Endothelial cell of umbilical vein (primary cell): Measurements from ENCODE around the gene IL22RA2. TPM values are rescaled to one million over a fixed set of nuclear protein-coding genes. Genes with fewer than 3 reads are reported as not detected.

Experiments used
- BruUV-seq: library from RNA; stranded (reverse); fragments of 400-500 nt; replicated peaks from 2 replicates; lab custom pipeline; 2021; lab: Mats Ljungman, UMichigan
- CTCF ChIA-PET: fragments of 300-600, 350-600 bp; sonication (Branson Sonifier 250); formaldehyde crosslinking; loops from one replicate; lab custom pipeline; 2021; ENCODE audit warnings: antibody characterized with exemption, inconsistent platforms; lab: Charles Lee
- POLR2A ChIA-PET: fragments of 300-600, 350-600 bp; sonication (Branson Sonifier 250); formaldehyde crosslinking; loops from one replicate; lab custom pipeline; 2021; ENCODE audit warnings: antibody characterized with exemption, inconsistent platforms; lab: Charles Lee
- DNase-seq: peaks from one replicate; pipeline ENCODE4 v3.0.0-alpha.2; 2011; ENCODE audit warnings: low read depth, low spot score
- FAIRE-seq: peaks from 2 replicates; lab custom pipeline; 2011; peaks lifted over from hg19 to GRCh38; lab: Jason Lieb, UNC
- H2AFZ ChIP-seq: 2 replicates; pipeline ENCODE4 v1.6.0; 2012; ENCODE audit warnings: low read depth, low read length, control low read depth, inconsistent platforms
- H3K27ac ChIP-seq: 2 replicates; pipeline ENCODE4 v1.5.1; 2011; ENCODE audit warnings: low read depth, mild to moderate bottlenecking, control low read depth, low read length, moderate library complexity; ENCODE audit not compliant: insufficient read depth
- H3K27me3 ChIP-seq, 2 experiments: 2 replicates each; pipeline versions ENCODE4 v1.6.0 to v1.6.1; 2011; ENCODE audit warnings: low read length in 2 of 2, mixed read lengths in 1 of 2; ENCODE audit not compliant: control insufficient read depth in 2 of 2, insufficient read depth in 2 of 2
- H3K36me3 ChIP-seq, 2 experiments: 2 replicates in 1 of 2; 3 replicates in 1 of 2; pipeline ENCODE4 v1.5.1; 2011; ENCODE audit warnings: low read length in 2 of 2, mild to moderate bottlenecking in 1 of 2, moderate library complexity in 1 of 2; ENCODE audit not compliant: control insufficient read depth in 2 of 2, insufficient read depth in 2 of 2; ENCODE audit errors: extremely low read depth in 1 of 2
- H3K4me1 ChIP-seq: 3 replicates; pipeline ENCODE4 v1.5.1; 2011; ENCODE audit warnings: mild to moderate bottlenecking, low read length; ENCODE audit not compliant: control insufficient read depth, insufficient read depth; ENCODE audit errors: extremely low read depth
- H3K4me2 ChIP-seq: 2 replicates; pipeline ENCODE4 v1.6.1; 2011; ENCODE audit warnings: low read length, control low read depth, mixed read lengths; ENCODE audit not compliant: insufficient read depth
- H3K4me3 ChIP-seq, 3 experiments: fragments of 200-600 bp in 1 of 3; sonication (generic), shearing (Covaris generic) in 1 of 3; replicated peaks in 1 of 3; 2 replicates each; pipeline ENCODE4 v1.5.1; 2011 to 2016; ENCODE audit warnings: control low read depth in 3 of 3, low read length in 3 of 3, mild to moderate bottlenecking in 2 of 3, inconsistent platforms in 1 of 3, low read depth in 1 of 3, moderate library complexity in 1 of 3; ENCODE audit not compliant: insufficient read depth in 1 of 3
- H3K79me2 ChIP-seq: 2 replicates; pipeline ENCODE4 v1.6.0; 2012; ENCODE audit warnings: low read length, inconsistent platforms; ENCODE audit not compliant: control insufficient read depth, insufficient read depth
- H3K9ac ChIP-seq: replicated peaks from 2 replicates; pipeline ENCODE3; 2011; ENCODE audit warnings: low read length, control low read depth; ENCODE audit not compliant: insufficient read depth; ENCODE audit errors: extremely low read depth
- H3K9me1 ChIP-seq: replicated peaks from 3 replicates; pipeline ENCODE4 v1.6.0; 2011; ENCODE audit warnings: mild to moderate bottlenecking, low read length; ENCODE audit not compliant: control insufficient read depth, insufficient read depth; ENCODE audit errors: extremely low read depth
- H3K9me3 ChIP-seq: replicated peaks from 2 replicates; pipeline ENCODE4 v1.5.1; 2012; ENCODE audit warnings: low read length, inconsistent platforms; ENCODE audit not compliant: control insufficient read depth, insufficient read depth
- H4K20me1 ChIP-seq: replicated peaks from 2 replicates; pipeline ENCODE3; 2011; ENCODE audit warnings: mild to moderate bottlenecking, low read length; ENCODE audit not compliant: control insufficient read depth, insufficient read depth; ENCODE audit errors: extremely low read depth
- CTCF ChIP-seq, 2 donors: IDR thresholded peaks; 1 replicate in 1 of 2; 2 replicates in 1 of 2; pipeline ENCODE4 v1.5.1; 2011; ENCODE audit warnings: low read length in 2 of 2, mild to moderate bottlenecking in 2 of 2, moderate library complexity in 2 of 2, control low read depth in 1 of 2, inconsistent platforms in 1 of 2, low read depth in 1 of 2; ENCODE audit not compliant: insufficient read depth in 1 of 2; ENCODE audit errors: extremely low read depth in 1 of 2
- EZH2 ChIP-seq: IDR thresholded peaks from 2 replicates; pipeline ENCODE4 v1.6.1; 2012; ENCODE audit warnings: borderline replicate concordance, low read depth, mild to moderate bottlenecking, moderate library complexity, low read length, inconsistent platforms; ENCODE audit not compliant: severe bottlenecking
- FOS ChIP-seq: IDR thresholded peaks from 2 replicates; pipeline ENCODE4 v1.6.1; 2011; ENCODE audit warnings: mild to moderate bottlenecking, low read length, moderate library complexity, borderline replicate concordance; ENCODE audit not compliant: insufficient read depth
- GATA2 ChIP-seq: IDR thresholded peaks from 2 replicates; pipeline ENCODE4 v1.7.0; 2011; ENCODE audit warnings: low read depth, mild to moderate bottlenecking, moderate library complexity, mixed read lengths, low read length; ENCODE audit not compliant: insufficient read length, insufficient read depth
- JUN ChIP-seq: IDR thresholded peaks from 2 replicates; pipeline ENCODE4 v1.6.1; 2011; ENCODE audit warnings: borderline replicate concordance, low read depth; ENCODE audit not compliant: insufficient read length, insufficient read depth
- MAX ChIP-seq: IDR thresholded peaks from 2 replicates; pipeline ENCODE4 v1.6.1; 2011; ENCODE audit not compliant: insufficient read depth, insufficient read length
- MYC ChIP-seq: IDR thresholded peaks from one replicate; pipeline ENCODE4 v1.6.1; 2011; ENCODE audit warnings: mild to moderate bottlenecking, low read depth, low read length
- POLR2A ChIP-seq: IDR thresholded peaks from 2 replicates; pipeline ENCODE4 v1.6.1; 2012; ENCODE audit warnings: low read depth, mild to moderate bottlenecking, control low read depth, low read length
- POLR2AphosphoS5 ChIP-seq: IDR thresholded peaks from 2 replicates; pipeline ENCODE4 v1.6.1; 2012; ENCODE audit warnings: low read depth, mild to moderate bottlenecking, control low read depth, low read length, moderate library complexity; ENCODE audit not compliant: insufficient read depth
- dilution Hi-C: fragments of 300-500 bp; cut with MboI; formaldehyde crosslinking; loops from one replicate; pipeline ENCODE4 v1.15.0; 2019; ENCODE audit warnings: low sequenced_read_pairs; ENCODE audit not compliant: extremely low pct_ligation_motif_present
- intact Hi-C: fragments of 100-400 bp; cut with micrococcal nuclease; formaldehyde crosslinking; loops from one replicate; pipeline ENCODE4 v1.10.0; 2022
- polyA plus RNA-seq, 4 experiments: library from polyadenylated mRNA; depleted of rRNA in 3 of 4; stranded (reverse) in 3 of 4; unstranded in 1 of 4; fragments of >200 nt; gene quantifications; 2 replicates each; pipeline versions ENCODE4 v1.2.1 to v1.2.3, GENCODE V29; 2011 to 2012; ENCODE audit warnings: missing spikeins in 1 of 4
- total RNA-seq: library from RNA; stranded (reverse); gene quantifications from 2 replicates; pipeline ENCODE4 v1.2.3, GENCODE V29; 2021

Gene IL22RA2
- total and polyA plus RNA-seq, 2 donors (not counting 3 experiments of a cell fraction or from before 2014, with no cell fraction given) = not detected

- H3K4me1 ChIP-seq = no peaks in the 10 kb centered on the region
- intact Hi-C loops (no loop called here), dilution Hi-C loops (no loop called here)
- ChIA-PET CTCF (no interaction called here), POLR2A (no interaction called here)
- FAIRE-seq (no peak), DNase-seq (peak; percentile 45)
- H3K9ac ChIP-seq = no peak overlapping the region
- no peak overlapping the region for H2AFZ ChIP-seq
- H3K79me2 ChIP-seq = no peaks in the 10 kb centered on the region
- H4K20me1 ChIP-seq = no peaks in the 10 kb centered on the region
- H3K36me3 ChIP-seq = no peaks in the 10 kb centered on the region
- peaks cover 0 to 3% of the 10 kb centered on the region in 2 experiments for H3K27me3 ChIP-seq
- no peaks in the 10 kb centered on the region for H3K9me1 ChIP-seq
- BruUV-seq = no TSS peak
- H3K27ac ChIP-seq = no peak overlapping the region
- H3K4me2 ChIP-seq = no peak overlapping the region
- H3K4me3 ChIP-seq = no peak overlapping the region
- no peaks in the 10 kb centered on the region for H3K9me3 ChIP-seq
- no peak for TF ChIP-seq JUN
- no peak for TF ChIP-seq MYC
- no peak for TF ChIP-seq POLR2A
- no peak for TF ChIP-seq GATA2
- TF ChIP-seq EZH2 = no peak
- no peak for TF ChIP-seq CTCF (IDR thresholded peaks at IDR 0.05; ENCODE audit: extremely low read depth in 1 of 2, insufficient read depth in 1 of 2, low read depth in 1 of 2, low read length in 2 of 2)
- TF ChIP-seq MAX = no peak
- TF ChIP-seq FOS = no peak
- no peak for TF ChIP-seq POLR2AphosphoS5
Observed at GRCh38 chr6:137157601-137158000, 15.8 kb downstream of the IL22RA2 start.
